Measurements from ENCODE around the gene PIGC.

DNA sequence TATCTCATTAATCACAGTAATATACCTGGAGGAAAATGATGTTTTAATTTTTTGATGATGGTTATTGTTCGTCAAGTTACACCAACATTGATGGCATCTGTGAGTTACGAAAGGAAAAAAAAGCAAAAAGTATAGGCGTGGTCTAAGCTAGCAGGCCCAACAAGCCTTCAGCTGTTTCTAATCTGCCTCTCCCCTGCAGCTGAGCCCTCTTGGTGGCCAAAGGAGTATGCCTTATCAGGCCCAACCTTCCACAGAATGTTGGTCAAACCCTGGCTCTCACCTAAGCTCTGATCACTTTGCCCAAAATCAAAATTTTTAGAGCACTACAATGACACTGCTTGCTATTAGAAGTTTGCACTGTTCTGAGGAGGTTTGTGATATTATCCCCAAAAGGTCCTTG lies 18.5 kb downstream of the PIGC start:
- TF ChIP-seq, protein P1, sequence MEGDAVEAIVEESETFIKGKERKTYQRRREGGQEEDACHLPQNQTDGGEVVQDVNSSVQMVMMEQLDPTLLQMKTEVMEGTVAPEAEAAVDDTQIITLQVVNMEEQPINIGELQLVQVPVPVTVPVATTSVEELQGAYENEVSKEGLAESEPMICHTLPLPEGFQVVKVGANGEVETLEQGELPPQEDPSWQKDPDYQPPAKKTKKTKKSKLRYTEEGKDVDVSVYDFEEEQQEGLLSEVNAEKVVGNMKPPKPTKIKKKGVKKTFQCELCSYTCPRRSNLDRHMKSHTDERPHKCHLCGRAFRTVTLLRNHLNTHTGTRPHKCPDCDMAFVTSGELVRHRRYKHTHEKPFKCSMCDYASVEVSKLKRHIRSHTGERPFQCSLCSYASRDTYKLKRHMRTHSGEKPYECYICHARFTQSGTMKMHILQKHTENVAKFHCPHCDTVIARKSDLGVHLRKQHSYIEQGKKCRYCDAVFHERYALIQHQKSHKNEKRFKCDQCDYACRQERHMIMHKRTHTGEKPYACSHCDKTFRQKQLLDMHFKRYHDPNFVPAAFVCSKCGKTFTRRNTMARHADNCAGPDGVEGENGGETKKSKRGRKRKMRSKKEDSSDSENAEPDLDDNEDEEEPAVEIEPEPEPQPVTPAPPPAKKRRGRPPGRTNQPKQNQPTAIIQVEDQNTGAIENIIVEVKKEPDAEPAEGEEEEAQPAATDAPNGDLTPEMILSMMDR (IDR thresholded peaks at IDR 0.05; ENCODE audit: low read depth, low read length, missing input control), result no peak
- TF ChIP-seq, protein P2, sequence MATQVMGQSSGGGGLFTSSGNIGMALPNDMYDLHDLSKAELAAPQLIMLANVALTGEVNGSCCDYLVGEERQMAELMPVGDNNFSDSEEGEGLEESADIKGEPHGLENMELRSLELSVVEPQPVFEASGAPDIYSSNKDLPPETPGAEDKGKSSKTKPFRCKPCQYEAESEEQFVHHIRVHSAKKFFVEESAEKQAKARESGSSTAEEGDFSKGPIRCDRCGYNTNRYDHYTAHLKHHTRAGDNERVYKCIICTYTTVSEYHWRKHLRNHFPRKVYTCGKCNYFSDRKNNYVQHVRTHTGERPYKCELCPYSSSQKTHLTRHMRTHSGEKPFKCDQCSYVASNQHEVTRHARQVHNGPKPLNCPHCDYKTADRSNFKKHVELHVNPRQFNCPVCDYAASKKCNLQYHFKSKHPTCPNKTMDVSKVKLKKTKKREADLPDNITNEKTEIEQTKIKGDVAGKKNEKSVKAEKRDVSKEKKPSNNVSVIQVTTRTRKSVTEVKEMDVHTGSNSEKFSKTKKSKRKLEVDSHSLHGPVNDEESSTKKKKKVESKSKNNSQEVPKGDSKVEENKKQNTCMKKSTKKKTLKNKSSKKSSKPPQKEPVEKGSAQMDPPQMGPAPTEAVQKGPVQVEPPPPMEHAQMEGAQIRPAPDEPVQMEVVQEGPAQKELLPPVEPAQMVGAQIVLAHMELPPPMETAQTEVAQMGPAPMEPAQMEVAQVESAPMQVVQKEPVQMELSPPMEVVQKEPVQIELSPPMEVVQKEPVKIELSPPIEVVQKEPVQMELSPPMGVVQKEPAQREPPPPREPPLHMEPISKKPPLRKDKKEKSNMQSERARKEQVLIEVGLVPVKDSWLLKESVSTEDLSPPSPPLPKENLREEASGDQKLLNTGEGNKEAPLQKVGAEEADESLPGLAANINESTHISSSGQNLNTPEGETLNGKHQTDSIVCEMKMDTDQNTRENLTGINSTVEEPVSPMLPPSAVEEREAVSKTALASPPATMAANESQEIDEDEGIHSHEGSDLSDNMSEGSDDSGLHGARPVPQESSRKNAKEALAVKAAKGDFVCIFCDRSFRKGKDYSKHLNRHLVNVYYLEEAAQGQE (IDR thresholded peaks at IDR 0.05), result no peak
- TF ChIP-seq RAD21 (IDR thresholded peaks at IDR 0.05) (no peak), FOXA1 (IDR thresholded peaks at IDR 0.05) (no peak), SP1 (IDR thresholded peaks at IDR 0.05) (no peak), HNF4A (conservative IDR thresholded peaks at IDR 0.05) (no peak)
- TF ChIP-seq, protein P3, sequence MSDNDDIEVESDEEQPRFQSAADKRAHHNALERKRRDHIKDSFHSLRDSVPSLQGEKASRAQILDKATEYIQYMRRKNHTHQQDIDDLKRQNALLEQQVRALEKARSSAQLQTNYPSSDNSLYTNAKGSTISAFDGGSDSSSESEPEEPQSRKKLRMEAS (IDR thresholded peaks at IDR 0.05), result no peak

All from liver (tissue), 3 donors.